HFFc6 (cell line): ENCODE data around the gene PHACTR4. TPM values are rescaled to one million over a fixed set of nuclear protein-coding genes. Genes with fewer than 3 reads are reported as not detected.
"Not testable (repeated sequence)": the region's sequence is repeated elsewhere in the genome, so short reads cannot be mapped to it uniquely, and the experiment has no call there.

Experiments used
- DNase-seq: peaks from one replicate; pipeline ENCODE4 v3.0.0-alpha.2; 2018
- H3K27ac Mint-ChIP-seq: 2 replicates; pipeline ENCODE4 v1.8.0; 2020; ENCODE audit warnings: mild to moderate bottlenecking, mixed read lengths
- H3K27me3 Mint-ChIP-seq: 2 replicates; pipeline ENCODE4 v1.8.0; 2021; ENCODE audit warnings: mild to moderate bottlenecking, moderate library complexity, mixed read lengths; ENCODE audit not compliant: insufficient read depth
- H3K36me3 Mint-ChIP-seq: 2 replicates; pipeline ENCODE4 v1.8.0; 2021; ENCODE audit warnings: low read depth, mixed read lengths
- H3K4me1 Mint-ChIP-seq: 2 replicates; pipeline ENCODE4 v1.8.0; 2020; ENCODE audit warnings: low read depth, mixed read lengths
- H3K4me3 Mint-ChIP-seq: 2 replicates; pipeline ENCODE4 v1.8.0; 2020; ENCODE audit warnings: mild to moderate bottlenecking, moderate library complexity, mixed read lengths
- H3K9me3 Mint-ChIP-seq: 2 replicates; pipeline ENCODE4 v1.8.0; 2020; ENCODE audit warnings: mild to moderate bottlenecking, mixed read lengths
- CTCF ChIP-seq: fragments of 200-600 bp; sonication (generic); IDR thresholded peaks from 2 replicates; pipeline ENCODE4 v1.5.0; 2021; ENCODE audit warnings: antibody characterized with exemption, mild to moderate bottlenecking
- total RNA-seq, 6 experiments: library from RNA; stranded (reverse); fragmentation: NEBNext Ultra II Directional; extraction: Animal tissue kit (Norgen Biotek cat#: 25700); gene quantifications; 2 replicates in 1 of 6; 3 replicates in 5 of 6; pipeline ENCODE4 v1.2.3, GENCODE V29; 2021

The PHACTR4 gene
- total RNA-seq, 6 experiments from 2014 or later, result 19.9 to 24.4 (median 23.8) TPM

- no peak for DNase-seq
- Mint-ChIP-seq H3K9me3 (no peaks in the 10 kb centered on the region), H3K36me3 (0 out of 2 replicates have a peak, but pooled peaks cover 5% of the 10 kb centered on the region)
Measured at GRCh38 chr1:28466226-28466778, 96.8 kb downstream of the PHACTR4 start.

DNA sequence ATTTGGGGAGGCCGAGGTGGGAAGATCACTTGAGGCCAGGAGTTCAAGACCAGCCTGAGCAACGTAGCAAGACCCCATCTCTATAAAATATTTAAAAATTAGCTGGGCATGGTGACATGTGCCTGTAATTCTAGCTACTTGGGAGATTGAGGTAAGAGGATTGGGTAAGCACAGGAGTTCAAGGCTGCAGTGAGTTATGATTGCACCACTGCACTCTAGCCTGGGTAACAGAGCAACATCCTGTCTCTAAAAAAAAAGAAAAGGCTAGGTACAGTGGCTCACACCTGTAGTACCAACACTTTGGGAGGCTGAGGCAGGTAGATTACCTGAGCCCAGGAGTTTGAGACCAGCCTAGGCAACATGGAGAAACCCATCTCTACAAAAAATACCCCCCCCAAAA, 100.6 kb downstream of the PHACTR4 start:
- no peak overlapping the region for H3K4me3 Mint-ChIP-seq
- peaks cover 5% of the 10 kb centered on the region; the same call in 1 of the 2 replicates for H3K36me3 Mint-ChIP-seq
- no peak overlapping the region for H3K27ac Mint-ChIP-seq
- no peak for DNase-seq
- H3K27me3 Mint-ChIP-seq, result peaks cover 1% of the 10 kb centered on the region
- H3K9me3 Mint-ChIP-seq, result no peaks in the 10 kb centered on the region
- no peak for TF ChIP-seq CTCF
- peaks cover 7% of the 10 kb centered on the region for H3K4me1 Mint-ChIP-seq

More at GRCh38 chr1:28466226-28466778, 96.8 kb downstream of the PHACTR4 start:
- Mint-ChIP-seq H3K4me3 (no peak overlapping the region), H3K27me3 (peaks cover 1% of the 10 kb centered on the region), H3K27ac (no peak overlapping the region), H3K4me1 (peaks cover 2% of the 10 kb centered on the region)
- no peak for TF ChIP-seq CTCF

GRCh38 chr1:28479497-28479896, 110.0 kb downstream of the PHACTR4 start:
- not testable (repeated sequence) for H3K9me3 Mint-ChIP-seq, H3K4me1 Mint-ChIP-seq
- peaks cover 20% of the 10 kb centered on the region for H3K36me3 Mint-ChIP-seq

DNA sequence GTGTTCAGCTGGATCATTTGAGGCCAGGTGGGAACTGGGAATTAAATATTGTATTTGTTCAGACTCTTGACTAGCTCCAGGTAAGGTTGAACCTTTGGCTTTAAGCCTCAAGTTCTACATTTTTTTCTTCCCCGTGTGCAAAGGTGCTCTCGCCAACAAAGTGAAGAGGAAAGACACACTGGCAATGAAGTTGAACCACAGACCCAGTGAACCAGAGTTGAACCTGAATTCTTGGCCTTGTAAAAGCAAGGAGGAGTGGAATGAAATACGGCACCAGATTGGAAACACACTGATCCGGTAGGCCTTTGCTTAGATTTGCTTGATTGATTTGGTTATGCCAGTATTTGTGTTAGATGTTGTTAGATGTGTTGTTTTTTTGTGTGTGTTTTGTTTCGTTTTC, 110.8 kb downstream of the PHACTR4 start:
- H3K36me3 Mint-ChIP-seq, result peaks cover 20% of the 10 kb centered on the region
- no peak overlapping the region for H3K4me3 Mint-ChIP-seq
- no peaks in the 10 kb centered on the region; the same call in 1 of the 2 replicates for H3K4me1 Mint-ChIP-seq
- H3K27me3 Mint-ChIP-seq, result no peaks in the 10 kb centered on the region; the same call in 1 of the 2 replicates
- H3K27ac Mint-ChIP-seq, result no peak overlapping the region
- TF ChIP-seq CTCF, result no peak
- H3K9me3 Mint-ChIP-seq, result no peaks in the 10 kb centered on the region
- DNase-seq, result no peak

More at GRCh38 chr1:28479497-28479896, 110.0 kb downstream of the PHACTR4 start:
- not testable (repeated sequence) for H3K4me3 Mint-ChIP-seq, DNase-seq, H3K27ac Mint-ChIP-seq, H3K27me3 Mint-ChIP-seq

DNA sequence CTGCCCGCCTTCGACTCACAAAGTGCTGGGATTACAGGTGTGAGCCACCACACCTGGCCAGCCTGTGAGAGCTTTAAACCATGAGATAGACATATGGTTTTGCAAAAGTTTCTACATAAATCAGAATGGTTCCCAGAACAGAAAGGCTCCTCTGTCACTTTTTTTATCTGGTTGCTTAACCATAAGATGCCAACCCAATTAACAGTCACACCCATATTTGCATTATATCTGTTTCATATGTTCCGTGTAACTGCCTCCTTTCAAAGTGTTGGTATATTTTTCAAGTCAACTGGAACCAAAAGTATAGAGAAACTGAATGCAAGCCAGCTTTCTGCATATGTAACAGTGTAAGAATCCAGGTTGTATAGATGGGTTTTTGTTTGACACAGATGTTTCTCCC, 112.6 kb downstream of the PHACTR4 start:
- no peak for TF ChIP-seq CTCF
- no peak overlapping the region for H3K4me3 Mint-ChIP-seq
- DNase-seq, result no peak
- no peak overlapping the region for H3K27ac Mint-ChIP-seq
- no peaks in the 10 kb centered on the region; the same call in 1 of the 2 replicates for H3K4me1 Mint-ChIP-seq
- H3K9me3 Mint-ChIP-seq, result no peaks in the 10 kb centered on the region
- no peaks in the 10 kb centered on the region; the same call in 1 of the 2 replicates for H3K27me3 Mint-ChIP-seq
- peaks cover 20% of the 10 kb centered on the region for H3K36me3 Mint-ChIP-seq

GRCh38 chr1:28482702-28483101, 113.2 kb downstream of the PHACTR4 start:
- Mint-ChIP-seq H3K4me1 (no peaks in the 10 kb centered on the region; the same call in 1 of the 2 replicates), H3K4me3 (no peak overlapping the region), H3K9me3 (no peaks in the 10 kb centered on the region), H3K27me3 (no peaks in the 10 kb centered on the region; the same call in 1 of the 2 replicates), H3K27ac (peak overlapping the region; percentile 49; the same call in 1 of the 2 replicates), H3K36me3 (peaks cover 19% of the 10 kb centered on the region)
- no peak for DNase-seq
- no peak for TF ChIP-seq CTCF
